ENCODE measurements around the gene SLC22A23. TPM values are rescaled to one million over a fixed set of nuclear protein-coding genes. Genes with fewer than 3 reads are reported as not detected.
"Not testable (repeated sequence)": the region's sequence is repeated elsewhere in the genome, so short reads cannot be mapped to it uniquely, and the experiment has no call there.

SLC22A23 gene
- polyA plus RNA-seq, 4 donors: 9.8 to 12.4 (median 11.4) TPM

GRCh38 chr6:3258201-3258600 is 198.6 kb downstream of the SLC22A23 start:
- DNase-seq (ENCODE audit: low read depth in 4 of 4, low spot score in 3 of 4): no peak

- no peak for DNase-seq (ENCODE audit: low read depth in 4 of 4, low spot score in 3 of 4)
Observed at GRCh38 chr6:3253597-3253961, 203.3 kb downstream of the SLC22A23 start.

- no peak for DNase-seq (ENCODE audit: low read depth in 4 of 4, low spot score in 3 of 4)
Observed at GRCh38 chr6:3252861-3253596, 203.8 kb downstream of the SLC22A23 start.

GRCh38 chr6:3252369-3252768 is 204.5 kb downstream of the SLC22A23 start:
- DNase-seq (ENCODE audit: low read depth in 4 of 4, low spot score in 3 of 4): no peak

- DNase-seq (ENCODE audit: low read depth in 4 of 4, low spot score in 3 of 4): peak in 1 of 4 donors; percentile 79
Observed at GRCh38 chr6:3251462-3252314, 205.2 kb downstream of the SLC22A23 start.

- no peak for DNase-seq (ENCODE audit: low read depth in 4 of 4, low spot score in 3 of 4)
Observed at GRCh38 chr6:3250231-3250675, 206.6 kb downstream of the SLC22A23 start.

- no peak for DNase-seq (ENCODE audit: low read depth in 4 of 4, low spot score in 3 of 4)
Observed at GRCh38 chr6:3249821-3250220, 207.0 kb downstream of the SLC22A23 start.

- DNase-seq (ENCODE audit: low read depth in 4 of 4, low spot score in 3 of 4): peak in 1 of 4 donors; percentile 37
Observed at GRCh38 chr6:3247255-3248146, 209.3 kb downstream of the SLC22A23 start.

GRCh38 chr6:3245216-3245615 is 211.6 kb downstream of the SLC22A23 start:
- no peak for DNase-seq (ENCODE audit: low read depth in 4 of 4, low spot score in 3 of 4)

GRCh38 chr6:3244832-3245161 is 212.1 kb downstream of the SLC22A23 start:
- DNase-seq (ENCODE audit: low read depth in 4 of 4, low spot score in 3 of 4): not testable (repeated sequence)

- no peak for DNase-seq (ENCODE audit: low read depth in 4 of 4, low spot score in 3 of 4)
Observed at GRCh38 chr6:3244003-3244831, 212.6 kb downstream of the SLC22A23 start.

GRCh38 chr6:3242768-3243167 is 214.1 kb downstream of the SLC22A23 start:
- DNase-seq (ENCODE audit: low read depth in 4 of 4, low spot score in 3 of 4): no peak

GRCh38 chr6:3241745-3242144 is 215.1 kb downstream of the SLC22A23 start:
- not testable (repeated sequence) for DNase-seq (ENCODE audit: low read depth in 4 of 4, low spot score in 3 of 4)

GRCh38 chr6:3240595-3240994 is 216.3 kb downstream of the SLC22A23 start:
- DNase-seq (ENCODE audit: low read depth in 4 of 4, low spot score in 3 of 4): no peak

- DNase-seq (ENCODE audit: low read depth in 4 of 4, low spot score in 3 of 4): no peak
Observed at GRCh38 chr6:3239110-3239830, 217.6 kb downstream of the SLC22A23 start.

GRCh38 chr6:3237761-3238662 is 218.8 kb downstream of the SLC22A23 start:
- DNase-seq (ENCODE audit: low read depth in 4 of 4, low spot score in 3 of 4): no peak

GRCh38 chr6:3236005-3236404 is 220.8 kb downstream of the SLC22A23 start:
- no peak for DNase-seq (ENCODE audit: low read depth in 4 of 4, low spot score in 3 of 4)

GRCh38 chr6:3235486-3235885 is 221.4 kb downstream of the SLC22A23 start:
- DNase-seq (ENCODE audit: low read depth in 4 of 4, low spot score in 3 of 4): no peak
